Glomerular endothelial cell (primary cell): ENCODE measurements around the gene FBXO42. TPM values are rescaled to one million over a fixed set of nuclear protein-coding genes. Genes with fewer than 3 reads are reported as not detected.

Experiments used
- DNase-seq: peaks from one replicate; pipeline ENCODE4 v3.0.0-alpha.2; 2011; ENCODE audit warnings: low read depth, low spot score; ENCODE audit errors: extremely low read depth
- total RNA-seq: library from RNA; depleted of rRNA; stranded (reverse); fragments of >200 nt; gene quantifications from 2 replicates; pipeline ENCODE4 v1.2.3, GENCODE V29; 2015

Gene FBXO42
- 14.3 and 20.9 TPM in 2 replicates for total RNA-seq

DNA sequence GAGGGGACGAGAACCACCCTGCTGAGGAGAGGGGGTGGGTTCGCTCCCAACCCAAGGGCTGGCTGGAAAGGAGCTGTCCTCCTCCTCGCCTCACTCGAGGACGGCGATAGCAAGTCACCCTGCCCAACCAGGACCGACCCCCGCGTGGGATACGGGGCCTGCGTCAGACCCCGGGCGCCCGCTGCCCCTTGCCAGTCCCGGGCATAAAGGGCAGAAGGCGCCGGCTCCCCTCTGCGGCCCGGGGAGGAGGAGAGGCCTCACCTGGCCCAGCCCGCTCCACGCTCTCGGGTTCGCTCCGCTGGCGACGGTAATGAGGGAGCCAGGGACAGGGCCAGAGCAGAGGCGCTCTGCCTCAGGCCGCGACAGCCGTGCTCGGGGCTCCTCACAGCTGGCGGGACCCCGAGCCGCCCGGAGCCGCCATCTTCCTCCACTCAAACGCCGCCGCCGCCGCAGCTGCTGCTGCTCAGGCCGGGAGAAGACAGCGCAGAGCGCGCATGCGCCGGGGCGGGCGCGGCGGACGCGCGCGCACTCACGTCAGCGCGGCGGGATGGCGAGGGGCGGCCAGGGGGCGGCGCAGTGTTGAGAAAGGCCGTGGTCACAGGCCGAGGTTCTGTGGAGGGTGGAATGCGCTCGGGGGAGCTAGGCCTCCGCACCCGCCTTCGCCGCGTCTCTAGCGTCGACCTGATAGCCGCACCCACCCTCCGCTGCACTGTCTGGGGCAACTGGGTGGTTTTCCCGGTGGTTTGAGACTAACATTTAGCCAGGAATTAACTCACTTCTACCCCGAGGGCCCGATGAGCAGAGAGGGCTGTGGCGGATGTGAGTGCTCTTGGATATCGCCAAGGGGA is at the start of gene FBXO42:
FBXO42 (minus strand) TSS at position 487 of the 848 bp plus-strand sequence. CDS start 37,062 bp downstream, outside the sequence.
- DNase-seq, result no peak

DNA sequence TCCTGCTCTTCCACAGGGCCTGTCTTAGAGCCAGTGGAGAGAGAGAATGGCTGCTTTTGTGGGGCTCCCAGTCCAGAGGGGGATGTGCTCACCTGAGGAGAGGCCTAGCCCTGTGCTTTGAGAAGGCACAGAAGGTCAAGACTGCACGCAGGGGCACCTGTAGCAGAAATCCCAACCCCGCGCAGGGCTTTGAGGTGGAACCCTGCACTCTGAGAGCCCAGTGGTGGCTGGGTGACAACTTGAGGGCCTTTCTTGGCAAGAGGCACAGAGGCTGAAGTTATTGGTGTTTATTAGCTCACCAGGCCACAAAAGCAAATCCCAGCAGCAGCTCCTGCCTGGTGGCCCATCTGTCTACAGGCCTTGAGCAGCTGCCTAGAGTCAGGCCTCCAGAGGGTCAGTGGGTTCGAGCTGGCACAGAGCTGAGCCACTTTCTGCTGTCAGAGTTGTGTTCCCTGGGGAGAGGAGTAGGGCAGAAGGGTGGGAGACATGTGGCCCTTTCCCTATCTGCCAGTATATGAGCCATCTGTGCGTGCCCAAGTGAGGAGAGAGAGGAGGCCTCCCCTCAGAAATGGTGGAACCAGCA is 46.2 kb upstream of the FBXO42 start:
- DNase-seq, result no peak

DNA sequence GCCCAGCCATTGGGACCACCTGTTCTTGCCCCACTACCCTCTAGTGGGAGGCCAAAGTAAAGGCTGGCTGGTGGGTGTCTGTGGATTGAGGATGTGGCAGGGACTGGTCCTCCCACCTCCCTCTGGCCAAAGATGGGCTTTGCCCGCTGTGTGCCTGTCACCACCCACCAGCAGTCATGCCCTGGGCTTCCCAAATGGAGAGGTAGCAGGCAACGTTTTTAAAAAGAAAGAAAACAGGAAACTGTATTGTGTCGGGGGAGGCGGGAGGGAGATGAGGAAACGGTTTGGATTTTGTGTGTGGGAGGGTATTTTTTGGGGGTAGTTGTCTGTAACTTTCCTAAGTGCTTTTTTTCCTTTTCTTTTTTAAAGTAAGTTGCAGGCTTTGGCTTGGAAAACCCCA is 44.8 kb upstream of the FBXO42 start:
- no peak for DNase-seq

DNA sequence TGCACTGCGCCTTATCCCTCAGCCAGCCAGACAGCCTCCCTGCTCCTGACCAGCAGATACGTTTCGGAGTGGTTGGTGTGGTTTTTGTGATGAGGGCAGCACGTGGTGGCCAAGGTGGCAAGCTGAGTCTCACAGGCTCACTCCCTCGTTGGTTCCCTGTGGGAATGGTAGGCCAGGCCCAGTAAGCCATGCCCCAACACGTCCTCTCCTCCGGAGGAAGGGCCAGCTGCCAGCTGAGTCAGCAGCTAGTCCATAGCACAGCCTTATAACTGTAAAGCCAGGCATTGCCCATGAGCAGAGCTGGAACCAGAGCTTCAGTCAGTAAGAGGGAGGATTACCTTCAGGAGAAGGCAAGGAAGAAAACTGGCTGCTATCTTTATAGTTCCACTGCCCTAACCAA is 44.3 kb upstream of the FBXO42 start:
- DNase-seq, result no peak

DNA sequence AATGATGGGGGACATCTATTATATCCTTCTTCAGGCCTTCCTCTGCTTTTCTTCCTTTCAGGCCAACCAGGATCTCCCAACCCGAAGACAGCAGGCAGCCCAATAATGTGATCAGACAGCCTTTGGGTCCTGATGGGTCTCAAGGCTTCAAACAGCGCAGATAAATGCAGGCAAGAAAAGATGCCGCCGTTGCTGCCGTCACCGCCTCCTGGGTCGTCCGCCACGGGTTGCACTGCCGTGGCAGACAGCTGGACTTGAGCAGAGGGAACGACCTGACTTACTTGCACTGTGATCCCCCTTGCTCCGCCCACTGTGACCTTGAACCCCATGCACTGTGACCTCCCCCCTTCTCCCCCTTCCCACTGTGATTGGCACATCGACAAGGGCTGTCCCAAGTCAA is 42.7 kb upstream of the FBXO42 start:
- DNase-seq, result no peak

DNA sequence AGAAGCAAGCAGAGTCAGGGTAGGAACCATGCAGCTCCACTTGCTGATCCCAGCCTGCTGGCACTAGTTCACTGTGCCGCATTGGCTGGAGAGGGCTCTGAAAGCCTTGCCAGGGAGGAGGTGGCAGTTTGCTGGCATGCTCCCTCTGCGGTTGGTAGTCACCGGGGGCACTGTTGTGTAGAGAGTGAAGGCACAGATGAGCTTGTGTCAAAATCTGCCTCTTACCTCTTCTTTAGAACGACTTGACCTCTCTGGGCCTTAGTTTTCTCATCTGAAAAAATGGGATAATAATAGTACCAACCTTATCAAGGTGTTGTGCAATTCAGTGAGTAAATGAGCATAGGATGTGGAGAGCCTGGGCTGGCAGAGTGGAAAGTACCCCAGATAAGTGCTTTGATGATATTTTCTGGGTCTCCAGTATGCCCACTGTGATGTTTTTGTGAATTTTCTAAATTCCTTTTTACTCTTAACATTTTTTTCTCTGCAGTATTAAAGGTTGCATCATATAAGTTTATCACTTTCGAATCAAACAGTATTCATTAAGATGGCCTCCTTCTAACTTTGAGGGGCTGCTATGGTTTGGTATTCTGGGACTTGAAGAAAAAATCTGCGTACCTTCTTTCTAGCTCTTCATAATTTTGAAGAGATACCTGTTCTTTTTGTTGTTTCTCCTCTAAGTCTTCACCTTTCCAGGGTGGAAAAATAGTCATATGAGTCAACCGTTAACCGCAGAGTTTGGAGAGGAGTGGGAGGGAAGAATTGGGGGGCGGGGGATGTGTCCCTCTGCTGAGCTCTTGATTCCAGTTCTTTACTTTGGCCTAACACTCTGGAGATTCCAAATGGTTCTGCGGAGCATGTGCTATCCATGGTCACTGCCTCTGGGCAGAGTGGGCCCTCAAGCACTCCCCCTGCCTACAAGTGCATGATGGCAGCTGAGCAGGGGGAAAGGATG is 41.6 kb upstream of the FBXO42 start:
- DNase-seq, result no peak

DNA sequence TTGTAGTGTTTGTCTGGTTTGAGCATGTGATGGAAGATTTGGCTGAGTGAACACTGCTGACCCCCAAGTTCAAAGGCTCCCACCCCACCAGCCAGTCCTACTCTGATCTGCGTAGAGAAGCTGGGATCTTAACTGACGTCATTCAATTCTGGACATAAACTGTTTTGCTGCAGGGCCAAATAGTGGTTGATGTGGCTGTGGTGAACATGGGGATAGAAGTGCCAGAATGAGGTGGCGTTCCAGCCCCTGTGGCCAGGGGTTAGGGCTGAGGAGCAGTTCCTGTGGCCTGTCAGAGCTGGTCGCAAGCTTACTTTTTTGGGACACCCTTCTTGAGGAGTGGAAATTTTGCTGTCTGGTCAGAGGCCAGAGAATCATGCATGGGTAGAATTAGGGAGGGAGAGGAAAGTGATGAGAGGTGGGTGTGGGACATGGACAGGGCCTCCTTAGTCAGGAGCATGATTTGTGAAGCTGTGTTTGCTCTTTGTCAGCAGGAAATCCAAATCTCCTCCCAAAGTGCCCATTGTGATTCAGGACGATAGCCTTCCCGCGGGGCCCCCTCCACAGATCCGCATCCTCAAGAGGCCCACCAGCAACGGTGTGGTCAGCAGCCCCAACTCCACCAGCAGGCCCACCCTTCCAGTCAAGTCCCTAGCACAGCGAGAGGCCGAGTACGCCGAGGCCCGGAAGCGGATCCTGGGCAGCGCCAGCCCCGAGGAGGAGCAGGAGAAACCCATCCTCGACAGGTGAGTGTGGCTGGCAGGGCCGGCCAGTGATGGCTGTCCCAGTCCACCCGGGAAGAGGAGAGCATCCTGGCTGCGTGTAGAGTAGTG is 40.7 kb upstream of the FBXO42 start:
- no peak for DNase-seq

DNA sequence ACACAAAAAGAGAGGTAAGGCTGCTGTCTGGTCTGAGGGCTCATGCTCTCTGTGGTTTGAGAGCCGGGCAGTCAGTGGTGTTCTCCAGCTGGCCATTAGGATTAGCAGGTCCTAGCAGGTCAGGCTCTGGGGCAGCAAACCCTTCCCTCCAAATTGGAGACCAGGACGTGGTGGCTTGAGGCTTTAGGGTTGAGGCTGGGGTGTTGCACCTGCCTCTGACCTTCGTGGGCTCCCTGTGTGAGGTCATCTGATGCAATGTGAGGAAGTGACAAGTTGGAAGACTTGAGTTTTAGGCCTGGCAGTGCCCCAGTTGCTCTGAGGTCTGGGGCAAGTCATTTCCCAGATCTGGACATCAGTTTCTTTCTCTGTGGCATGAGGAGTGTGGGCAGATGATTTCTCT is 39.1 kb upstream of the FBXO42 start:
- DNase-seq, result no peak

DNA sequence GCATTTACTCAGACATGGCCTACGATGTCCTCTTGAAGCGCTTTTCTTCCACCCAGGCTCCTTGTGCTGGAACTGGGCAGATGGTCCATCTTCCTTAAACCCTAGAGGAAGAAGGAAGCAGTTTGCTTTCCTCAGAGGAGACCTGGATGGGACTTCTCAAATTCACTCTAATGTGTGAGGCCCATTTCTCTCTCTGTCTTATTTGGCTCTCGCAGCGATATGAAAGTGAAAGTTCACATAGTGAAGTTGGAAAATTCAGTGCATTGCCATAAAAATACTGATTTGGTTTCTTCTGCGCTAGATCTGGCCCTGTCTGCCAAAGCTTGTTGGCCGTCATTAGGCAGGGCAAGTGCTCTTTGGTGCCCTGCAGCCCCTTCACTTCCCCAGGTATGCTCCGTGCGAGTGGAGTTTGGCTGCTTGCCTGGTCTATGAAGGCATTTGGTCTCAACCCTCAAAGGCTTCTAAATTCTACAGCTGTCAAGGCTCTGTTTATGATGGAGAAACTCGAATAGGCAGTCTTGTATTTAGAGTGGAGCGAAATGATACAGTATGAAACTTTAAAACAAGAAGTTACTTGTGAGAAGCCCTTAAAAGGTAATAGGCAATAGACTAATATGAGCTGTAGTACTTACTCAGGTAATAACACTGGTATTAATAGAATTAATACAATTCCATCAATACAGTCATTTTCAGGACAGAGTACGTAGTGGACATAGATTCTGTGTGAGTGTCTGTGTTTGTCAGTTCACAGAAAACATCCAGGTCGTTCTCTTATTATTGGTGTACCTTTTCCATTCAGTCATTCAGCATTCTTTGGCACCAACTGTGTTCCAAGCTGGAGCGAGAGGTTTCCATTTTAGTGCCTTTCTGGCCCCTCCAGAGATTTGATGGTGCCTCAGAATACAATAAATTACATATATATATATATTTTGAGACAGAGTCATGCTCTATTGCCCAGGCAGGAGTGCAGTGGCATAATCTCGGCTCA is 35.2 kb upstream of the FBXO42 start:
- no peak for DNase-seq

DNA sequence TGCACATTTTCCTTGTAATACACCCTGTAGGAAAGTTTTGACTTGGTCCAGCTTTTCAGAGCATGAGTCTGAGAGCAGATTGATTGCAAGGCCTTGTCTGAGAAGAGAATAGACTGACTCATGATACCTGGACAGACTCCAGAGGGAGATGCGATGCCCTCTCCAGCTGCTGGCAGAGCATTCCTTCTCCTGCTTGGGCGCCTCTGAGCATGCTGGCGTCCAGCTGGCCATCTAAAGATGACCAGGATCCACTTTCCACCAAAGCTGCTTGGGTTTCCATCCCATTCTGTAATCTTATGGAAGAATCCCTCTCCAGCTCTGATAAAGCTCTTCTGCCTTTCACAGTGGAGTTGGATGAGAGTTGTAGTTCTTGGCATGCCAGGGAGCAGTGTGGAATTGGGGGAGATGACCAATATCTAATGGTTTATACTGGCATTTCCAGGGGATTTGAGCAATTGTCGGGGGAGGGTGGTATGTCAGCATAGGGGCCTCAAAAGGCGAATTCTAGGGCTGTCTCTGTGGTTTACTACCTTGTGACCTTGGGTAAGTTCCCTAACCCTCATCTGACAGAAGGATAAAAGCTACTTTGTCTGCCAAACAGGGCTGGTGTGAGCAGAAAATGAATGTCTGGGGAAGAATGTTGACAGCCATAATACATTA is 34.3 kb upstream of the FBXO42 start:
- DNase-seq, result no peak

DNA sequence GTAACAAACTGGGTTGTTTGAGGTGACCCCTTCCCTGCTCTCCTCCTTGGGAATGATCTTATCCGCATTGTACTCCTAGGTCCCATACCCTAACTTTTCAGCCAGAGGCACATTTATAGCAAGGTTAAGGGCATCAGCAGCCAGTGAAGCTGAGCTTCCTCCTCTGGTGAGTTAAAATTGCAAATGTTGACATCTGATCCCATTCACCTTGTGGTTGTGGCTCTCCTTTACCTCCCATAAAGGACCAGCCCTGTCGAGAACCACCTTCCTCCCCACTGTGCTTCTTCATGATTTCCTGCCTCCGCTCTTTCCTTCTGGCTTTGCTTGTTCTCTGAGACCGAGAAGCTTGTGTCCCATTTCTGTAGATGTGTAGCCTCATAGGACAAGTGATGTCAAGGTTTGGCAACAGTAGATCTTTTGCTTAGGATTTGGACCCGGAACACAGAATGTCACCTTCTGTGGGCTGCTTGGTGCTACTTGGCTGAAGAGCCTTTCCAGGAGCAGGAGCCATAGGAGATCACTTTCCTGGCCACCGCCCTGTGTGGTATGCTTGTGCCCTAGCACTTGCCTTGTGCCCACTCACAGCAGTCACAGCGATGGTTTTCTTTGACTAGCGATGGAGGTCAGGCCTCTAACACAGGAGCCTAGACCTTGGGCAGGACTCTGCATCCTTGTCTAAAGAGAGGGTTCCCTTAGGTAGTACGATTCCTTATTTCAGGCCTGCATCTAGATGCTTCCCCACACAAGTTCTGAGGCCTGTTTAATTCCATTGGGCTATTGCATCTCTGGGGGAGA is 33.6 kb upstream of the FBXO42 start:
- DNase-seq, result no peak

DNA sequence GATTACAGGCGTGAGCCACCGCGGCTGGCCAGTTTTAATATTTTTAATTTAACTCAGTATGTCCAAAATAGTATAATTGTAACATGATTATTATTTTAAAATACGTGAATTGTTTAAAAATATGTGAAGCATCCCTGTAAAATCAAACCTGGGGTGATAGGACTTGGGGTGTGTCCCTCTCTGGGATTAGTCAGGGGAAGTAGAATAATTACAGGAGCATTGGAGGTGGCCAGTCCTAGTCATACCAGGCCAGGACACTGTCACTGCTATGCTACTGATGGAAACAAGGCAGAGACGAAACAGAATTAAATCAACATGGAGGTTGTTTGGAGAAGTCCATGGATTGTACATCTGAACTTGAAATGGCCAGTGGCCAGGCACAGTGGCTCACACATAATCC is 31.6 kb upstream of the FBXO42 start:
- DNase-seq, result no peak

DNA sequence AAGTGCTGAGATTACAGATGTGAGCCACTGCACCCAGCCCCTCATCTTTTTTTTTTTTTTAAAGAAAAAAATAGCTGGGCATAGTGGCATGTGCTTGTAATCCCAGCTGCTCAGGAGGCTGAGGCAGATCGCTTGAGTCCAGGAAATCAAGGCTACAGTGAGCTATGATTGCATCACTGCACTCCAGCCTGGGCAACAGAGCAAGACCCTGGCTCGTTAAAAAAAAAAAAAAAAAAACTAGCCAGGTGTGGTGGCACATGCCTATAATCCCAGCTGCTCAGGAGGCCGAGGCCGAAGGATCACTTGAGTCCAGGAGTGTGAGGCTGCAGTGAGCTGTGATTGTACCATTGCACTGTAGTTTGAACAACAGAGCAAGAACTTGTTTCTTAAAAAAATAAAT is 28.6 kb upstream of the FBXO42 start:
- DNase-seq, result no peak

DNA sequence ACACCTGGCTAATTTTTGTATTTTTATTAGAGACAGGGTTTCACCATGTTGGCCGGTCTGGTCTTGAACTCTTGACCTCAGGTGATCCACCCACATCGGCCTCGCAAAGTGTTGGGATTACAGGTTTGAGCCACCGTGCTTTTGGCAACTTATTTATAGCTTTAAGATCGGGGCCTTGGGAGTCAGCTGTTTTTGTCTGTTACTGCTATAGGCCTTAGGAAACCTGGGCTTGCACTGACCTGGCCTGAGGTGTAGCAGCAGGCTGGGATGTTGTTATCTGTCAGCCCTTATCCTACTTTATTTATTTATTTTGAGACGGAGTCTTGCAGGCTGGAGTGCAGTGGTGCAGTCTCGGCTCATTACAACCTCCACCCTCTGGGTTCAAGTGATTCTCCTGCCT is 26.2 kb upstream of the FBXO42 start:
- DNase-seq, result no peak

DNA sequence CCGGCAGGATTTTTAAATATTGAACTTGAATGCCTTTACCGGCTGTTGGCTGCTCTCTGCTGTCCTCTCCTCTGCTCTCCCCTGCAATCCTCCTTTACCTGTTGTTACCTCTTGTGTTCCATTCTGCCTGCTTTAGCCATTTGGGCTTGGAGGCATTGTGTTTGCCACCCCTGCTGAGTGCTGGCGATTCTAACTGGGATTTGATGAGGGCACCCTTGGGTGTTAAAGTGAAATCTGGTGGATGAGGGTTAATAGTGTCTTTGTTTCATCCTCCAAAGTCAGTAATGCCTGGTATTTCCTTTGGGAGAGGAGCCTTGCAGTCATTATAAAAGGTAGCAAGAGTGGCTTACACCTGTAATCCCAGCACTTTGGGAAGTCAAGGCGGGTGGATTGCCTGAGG is 24.7 kb upstream of the FBXO42 start:
- no peak for DNase-seq

DNA sequence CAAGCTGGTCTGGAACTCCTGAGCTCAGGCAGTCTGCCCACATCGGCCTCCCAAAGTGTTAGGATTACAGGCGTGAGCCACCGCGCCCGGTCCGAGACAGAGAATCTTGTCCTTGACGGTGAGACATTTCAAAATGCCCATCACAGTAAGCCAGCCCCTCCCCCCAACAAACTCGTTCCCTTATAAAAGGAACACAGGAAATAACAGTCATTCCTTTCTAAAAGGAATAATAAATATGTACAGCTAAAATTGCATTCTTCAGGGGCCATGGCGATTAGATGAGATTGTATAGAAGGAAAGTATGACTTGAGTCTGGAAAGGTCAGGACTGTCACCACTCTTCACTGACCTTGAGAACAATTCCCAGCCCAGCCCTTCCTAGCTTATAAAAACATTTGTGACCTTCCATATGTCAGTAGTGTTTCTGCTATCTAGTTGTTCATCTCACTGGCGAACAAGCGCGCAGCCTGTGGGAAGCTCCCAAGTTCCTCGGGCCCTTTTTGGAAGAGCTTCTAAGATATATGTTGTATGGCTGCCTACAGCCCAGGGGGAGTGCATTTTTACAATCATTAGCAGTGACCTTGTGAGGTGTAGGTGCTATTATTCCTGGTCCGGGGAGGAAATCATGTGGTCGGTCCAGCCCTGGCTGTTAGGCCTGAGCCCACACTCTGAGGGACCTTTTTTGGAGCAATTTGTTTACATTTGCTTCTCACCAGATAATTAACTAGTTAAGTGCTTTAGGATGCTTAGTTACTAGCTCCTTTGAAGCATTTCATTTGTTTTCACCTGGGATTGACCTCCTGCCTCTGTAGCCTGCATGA is 23.5 kb upstream of the FBXO42 start:
- DNase-seq, result no peak

DNA sequence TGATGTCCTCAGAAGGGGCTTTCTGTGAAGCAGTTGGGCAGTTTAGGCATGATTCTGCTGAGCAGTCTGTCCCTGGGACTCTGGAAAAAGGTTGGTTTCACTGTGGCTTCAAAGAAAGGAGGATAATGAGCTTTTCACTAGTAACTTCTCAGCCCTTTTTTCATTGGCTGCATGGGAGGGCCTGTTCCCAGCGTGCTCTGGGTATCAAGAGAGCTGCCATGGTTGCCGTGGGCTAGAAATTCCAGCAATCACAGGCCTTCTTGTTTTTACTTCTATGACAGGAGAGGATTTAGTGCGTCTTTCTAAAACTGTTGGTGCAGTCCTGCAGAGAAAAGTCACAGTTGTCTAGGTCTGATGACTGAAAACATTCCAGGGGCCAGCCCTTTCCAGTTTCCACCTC is 22.0 kb upstream of the FBXO42 start:
- DNase-seq, result no peak
